Activated naive CD4-positive, alpha-beta T cell treated with anti-CD3 and anti-CD28 coated beads, Interleukin-2, amount 50 U/mL, for 24 hours (primary cell): Measurements from ENCODE around the gene NFE2L3.

ENCODE experiments used
- H3K27ac Mint-ChIP-seq: one replicate; pipeline ENCODE4 v1.8.0; 2021; ENCODE audit warnings: mild to moderate bottlenecking, mixed read lengths
- H3K27me3 Mint-ChIP-seq: one replicate; pipeline ENCODE4 v1.8.0; 2021; ENCODE audit warnings: mixed read lengths
- H3K36me3 Mint-ChIP-seq: one replicate; pipeline ENCODE4 v1.8.0; 2021; ENCODE audit warnings: mixed read lengths
- H3K4me1 Mint-ChIP-seq: one replicate; pipeline ENCODE4 v1.8.0; 2021; ENCODE audit warnings: mixed read lengths
- H3K4me3 Mint-ChIP-seq: one replicate; pipeline ENCODE4 v1.8.0; 2021; ENCODE audit warnings: mild to moderate bottlenecking, mixed read lengths
- H3K9me3 Mint-ChIP-seq: one replicate; pipeline ENCODE4 v1.8.0; 2021; ENCODE audit warnings: mixed read lengths

Gene NFE2L3

GRCh38 chr7:26197153-26198115, 45.4 kb downstream of the NFE2L3 start:
- H3K4me3 Mint-ChIP-seq, result peak overlapping the region; percentile 100
- H3K27ac Mint-ChIP-seq, result peak overlapping the region; percentile 100
- H3K36me3 Mint-ChIP-seq, result peaks cover 66% of the 10 kb centered on the region
- peaks cover 47% of the 10 kb centered on the region for H3K4me1 Mint-ChIP-seq
- H3K9me3 Mint-ChIP-seq, result no peaks in the 10 kb centered on the region
- no peaks in the 10 kb centered on the region for H3K27me3 Mint-ChIP-seq

- no peaks in the 10 kb centered on the region for H3K27me3 Mint-ChIP-seq
- H3K27ac Mint-ChIP-seq, result peak overlapping the region; percentile 100
- peaks cover 44% of the 10 kb centered on the region for H3K4me1 Mint-ChIP-seq
- peaks cover 59% of the 10 kb centered on the region for H3K36me3 Mint-ChIP-seq
- peak overlapping the region; percentile 100 for H3K4me3 Mint-ChIP-seq
- H3K9me3 Mint-ChIP-seq, result no peaks in the 10 kb centered on the region
Observed at GRCh38 chr7:26198133-26198780, 46.3 kb downstream of the NFE2L3 start.

GRCh38 chr7:26198781-26199169, 46.8 kb downstream of the NFE2L3 start:
- Mint-ChIP-seq H3K4me3 (peak overlapping the region; percentile 100), H3K4me1 (peaks cover 44% of the 10 kb centered on the region), H3K27ac (peak overlapping the region; percentile 100), H3K36me3 (peaks cover 54% of the 10 kb centered on the region), H3K27me3 (no peaks in the 10 kb centered on the region), H3K9me3 (no peaks in the 10 kb centered on the region)

- Mint-ChIP-seq H3K4me3 (peak overlapping the region; percentile 100), H3K9me3 (no peaks in the 10 kb centered on the region), H3K4me1 (peaks cover 44% of the 10 kb centered on the region), H3K27me3 (no peaks in the 10 kb centered on the region), H3K36me3 (peaks cover 48% of the 10 kb centered on the region), H3K27ac (peak overlapping the region; percentile 100)
Observed at GRCh38 chr7:26199301-26200037, 47.5 kb downstream of the NFE2L3 start.

GRCh38 chr7:26200038-26200443, 48.0 kb downstream of the NFE2L3 start:
- peak overlapping the region; percentile 100 for H3K27ac Mint-ChIP-seq
- H3K36me3 Mint-ChIP-seq, result peaks cover 49% of the 10 kb centered on the region
- peaks cover 48% of the 10 kb centered on the region for H3K4me1 Mint-ChIP-seq
- no peaks in the 10 kb centered on the region for H3K27me3 Mint-ChIP-seq
- H3K9me3 Mint-ChIP-seq, result no peaks in the 10 kb centered on the region
- H3K4me3 Mint-ChIP-seq, result peak overlapping the region; percentile 100

GRCh38 chr7:26200444-26201246, 48.6 kb downstream of the NFE2L3 start, which contains the start of gene HNRNPA2B1:
Gene HNRNPA2B1 (minus strand): TSS chr7:26200746. CDS start chr7:26200577, 169 bp downstream.
- H3K9me3 Mint-ChIP-seq, result no peaks in the 10 kb centered on the region
- peaks cover 48% of the 10 kb centered on the region for H3K36me3 Mint-ChIP-seq
- H3K4me3 Mint-ChIP-seq, result peak within 1 kb of the TSS; percentile 100
- peaks cover 48% of the 10 kb centered on the region for H3K4me1 Mint-ChIP-seq
- no peaks in the 10 kb centered on the region for H3K27me3 Mint-ChIP-seq
- peak within 1 kb of the TSS; percentile 100 for H3K27ac Mint-ChIP-seq

GRCh38 chr7:26201247-26202018, 49.4 kb downstream of the NFE2L3 start, which contains the start of gene CBX3:
Gene CBX3 (plus strand): TSS chr7:26201745. CDS start chr7:26202999, 1,254 bp downstream.
- H3K4me1 Mint-ChIP-seq, result peaks cover 45% of the 10 kb centered on the region
- H3K4me3 Mint-ChIP-seq, result peak within 1 kb of the TSS; percentile 100
- peaks cover 42% of the 10 kb centered on the region for H3K36me3 Mint-ChIP-seq
- H3K27me3 Mint-ChIP-seq, result no peaks in the 10 kb centered on the region
- H3K9me3 Mint-ChIP-seq, result no peaks in the 10 kb centered on the region
- H3K27ac Mint-ChIP-seq, result peak within 1 kb of the TSS; percentile 100

- Mint-ChIP-seq H3K9me3 (no peaks in the 10 kb centered on the region), H3K4me1 (peaks cover 45% of the 10 kb centered on the region), H3K27ac (peak overlapping the region; percentile 92), H3K27me3 (no peaks in the 10 kb centered on the region), H3K4me3 (peak overlapping the region; percentile 94), H3K36me3 (peaks cover 36% of the 10 kb centered on the region)
Observed at GRCh38 chr7:26202019-26202990, 50.3 kb downstream of the NFE2L3 start.

GRCh38 chr7:26203016-26203415, 51.0 kb downstream of the NFE2L3 start:
- Mint-ChIP-seq H3K27me3 (no peaks in the 10 kb centered on the region), H3K4me3 (peak overlapping the region; percentile 94), H3K9me3 (no peaks in the 10 kb centered on the region), H3K27ac (peak overlapping the region; percentile 92), H3K36me3 (peaks cover 33% of the 10 kb centered on the region), H3K4me1 (peaks cover 45% of the 10 kb centered on the region)

- Mint-ChIP-seq H3K9me3 (no peaks in the 10 kb centered on the region), H3K27me3 (no peaks in the 10 kb centered on the region), H3K36me3 (peaks cover 23% of the 10 kb centered on the region), H3K4me3 (no peak overlapping the region), H3K27ac (no peak overlapping the region), H3K4me1 (peaks cover 59% of the 10 kb centered on the region)
Observed at GRCh38 chr7:26208040-26208439, 56.0 kb downstream of the NFE2L3 start.

- H3K4me3 Mint-ChIP-seq, result no peak overlapping the region
- H3K36me3 Mint-ChIP-seq, result peaks cover 18% of the 10 kb centered on the region
- H3K9me3 Mint-ChIP-seq, result peaks cover 5% of the 10 kb centered on the region
- H3K27ac Mint-ChIP-seq, result no peak overlapping the region
- H3K4me1 Mint-ChIP-seq, result peaks cover 22% of the 10 kb centered on the region
- H3K27me3 Mint-ChIP-seq, result no peaks in the 10 kb centered on the region
Observed at GRCh38 chr7:26212921-26213718, 61.1 kb downstream of the NFE2L3 start.

GRCh38 chr7:26213807-26214515, 62.0 kb downstream of the NFE2L3 start:
- peaks cover 18% of the 10 kb centered on the region for H3K36me3 Mint-ChIP-seq
- peaks cover 22% of the 10 kb centered on the region for H3K4me1 Mint-ChIP-seq
- no peaks in the 10 kb centered on the region for H3K27me3 Mint-ChIP-seq
- H3K4me3 Mint-ChIP-seq, result no peak overlapping the region
- peak overlapping the region; percentile 20 for H3K27ac Mint-ChIP-seq
- peaks cover 5% of the 10 kb centered on the region for H3K9me3 Mint-ChIP-seq
